GM12878 (cell line): ENCODE data around the gene UQCR10. TPM values are rescaled to one million over a fixed set of nuclear protein-coding genes. Genes with fewer than 3 reads are reported as not detected.

Source experiments
- ATAC-seq: fragments of 200-7000 bp; cut with Tn5 transposase; 3 replicates; pipeline ENCODE4 v1.9.1; 2020; ENCODE audit warnings: mild to moderate bottlenecking, moderate library complexity
- BruUV-seq: library from RNA; stranded (reverse); fragments of 400-500 nt; replicated peaks from 2 replicates; lab custom pipeline; 2021; lab: Mats Ljungman, UMichigan
- CTCF ChIA-PET: fragments of 300-600 bp; sonication (Branson Sonifier 250); formaldehyde crosslinking; extraction: SDS; loops from one replicate; lab custom pipeline; 2021; ENCODE audit warnings: inconsistent platforms; lab: Yijun Ruan, JAX
- POLR2A ChIA-PET: fragments of 350-600 bp; formaldehyde crosslinking; extraction: SDS; loops from one replicate; lab custom pipeline; 2021; ENCODE audit warnings: inconsistent platforms; lab: Charles Lee
- RAD21 ChIA-PET: fragments of 300-600 bp; sonication (Branson Sonifier 250); formaldehyde crosslinking; loops from one replicate; lab custom pipeline; 2023; ENCODE audit warnings: antibody characterized with exemption; ENCODE audit not compliant: unreplicated experiment; lab: Charles Lee
- SMC1A ChIA-PET: fragments of 300-600 bp; sonication (Branson Sonifier 250); formaldehyde crosslinking; loops from one replicate; lab custom pipeline; 2023; ENCODE audit not compliant: unreplicated experiment, uncharacterized antibody; lab: Charles Lee
- DNase-seq: peaks from one replicate; pipeline ENCODE4 v3.0.0-alpha.2; 2011; ENCODE audit warnings: low read depth, low spot score
- FAIRE-seq: peaks from 3 replicates; lab custom pipeline; 2011; peaks lifted over from hg19 to GRCh38; lab: Jason Lieb, UNC
- H2AFZ ChIP-seq: 2 replicates; pipeline ENCODE4 v1.6.0; 2011; ENCODE audit warnings: low read depth, low read length, control low read depth; ENCODE audit not compliant: control insufficient read depth
- H3K27ac ChIP-seq: 2 replicates; pipeline ENCODE4 v1.5.1; 2011; ENCODE audit warnings: control low read depth; ENCODE audit not compliant: control insufficient read depth, insufficient read depth
- H3K27me3 ChIP-seq, 2 experiments: replicated peaks in 1 of 2; 2 replicates each; pipeline versions ENCODE4 v1.6.0 to v1.6.1; 2011; ENCODE audit warnings: low read length in 1 of 2; ENCODE audit not compliant: control insufficient read depth in 2 of 2, insufficient read depth in 2 of 2
- H3K36me3 ChIP-seq, 2 experiments: 2 replicates each; pipeline ENCODE4 v1.5.1; 2011; ENCODE audit warnings: low read length in 1 of 2; ENCODE audit not compliant: control insufficient read depth in 2 of 2, insufficient read depth in 2 of 2
- H3K4me1 ChIP-seq: 2 replicates; pipeline ENCODE4 v1.6.1; 2011; ENCODE audit warnings: mild to moderate bottlenecking, low read length, moderate library complexity, mixed read lengths; ENCODE audit not compliant: control insufficient read depth, insufficient read depth
- H3K4me2 ChIP-seq: 2 replicates; pipeline ENCODE4 v1.6.0; 2011; ENCODE audit warnings: control low read depth; ENCODE audit not compliant: control insufficient read depth, insufficient read depth
- H3K4me3 ChIP-seq: fragments of 200-600 bp; sonication (generic); 2 replicates; pipeline ENCODE4 v1.5.1; 2016
- H3K79me2 ChIP-seq: 2 replicates; pipeline ENCODE4 v1.6.0; 2011; ENCODE audit warnings: low read length; ENCODE audit not compliant: control insufficient read depth, insufficient read depth
- H3K9ac ChIP-seq: 2 replicates; pipeline ENCODE4 v1.8.0; 2011; ENCODE audit warnings: low read length, control low read depth, mixed read lengths; ENCODE audit not compliant: control insufficient read depth, insufficient read depth
- H3K9me3 ChIP-seq: replicated peaks from 3 replicates; pipeline ENCODE4 v1.5.1; 2011; ENCODE audit warnings: mild to moderate bottlenecking, low read length; ENCODE audit not compliant: control insufficient read depth, insufficient read depth
- H4K20me1 ChIP-seq: 2 replicates; pipeline ENCODE4 v1.6.0; 2011; ENCODE audit not compliant: control insufficient read depth, insufficient read depth
- BHLHE40 ChIP-seq, 2 experiments: fragments of 450-650 bp in 1 of 2; IDR thresholded peaks; 2 replicates each; pipeline ENCODE4 v1.6.1; 2011 to 2017; ENCODE audit warnings: low read depth in 2 of 2, borderline replicate concordance in 1 of 2, improper control_type of control experiment in 1 of 2, low read length in 1 of 2, mild to moderate bottlenecking in 1 of 2
- E4F1 ChIP-seq: fragments of 450-650 bp; IDR thresholded peaks from 2 replicates; pipeline ENCODE4 v1.6.1; 2018; ENCODE audit warnings: borderline replicate concordance, mild to moderate bottlenecking; ENCODE audit not compliant: partially characterized antibody
- MYC ChIP-seq: IDR thresholded peaks from 2 replicates; pipeline ENCODE4 v1.6.1; 2011; ENCODE audit warnings: mild to moderate bottlenecking, low read length, moderate library complexity, inconsistent platforms; ENCODE audit not compliant: insufficient read depth, insufficient replicate concordance, insufficient read length, severe bottlenecking
- POLR2A ChIP-seq: IDR thresholded peaks from 2 replicates; pipeline ENCODE4 v1.6.1; 2011; ENCODE audit warnings: low read depth, mild to moderate bottlenecking, low read length
- SMC3 ChIP-seq: IDR thresholded peaks from 2 replicates; pipeline ENCODE4 v1.6.1; 2011; ENCODE audit warnings: low read length, improper control_type of control experiment, borderline replicate concordance
- TCF7 ChIP-seq: IDR thresholded peaks from 2 replicates; pipeline ENCODE4 v1.6.1; 2014; ENCODE audit warnings: antibody characterized with exemption, borderline replicate concordance
- ZBTB11 ChIP-seq: fragments of 450-650 bp; formaldehyde crosslinking; IDR thresholded peaks from 2 replicates; pipeline ENCODE4 v1.5.0; 2022; ENCODE audit warnings: mild to moderate bottlenecking, missing genetic modification characterization
- WGBS: methylation state at CpG from one replicate; pipeline ENCODE4 v1.1.6; 2016; ENCODE audit warnings: low lambda C conversion rate; ENCODE audit not compliant: insufficient replicate concordance, insufficient coverage; ENCODE audit errors: missing lambda C conversion rate; 5-methylcytosine and 5-hydroxymethylcytosine counted together
- in situ Hi-C: fragments of 300-500 bp; cut with MboI; formaldehyde crosslinking; loops from 9 replicates; pipeline ENCODE4 v1.14.3; 2018; ENCODE audit warnings: mixed read lengths
- intact Hi-C: fragments of 100-400 bp; cut with micrococcal nuclease; formaldehyde crosslinking; loops from one replicate; pipeline ENCODE4 v1.14.2; 2022; ENCODE audit not compliant: unreplicated experiment
- polyA plus RNA-seq, 11 experiments: library from polyadenylated mRNA; depleted of rRNA in 4 of 11; unstranded in 6 of 11; stranded (reverse) in 5 of 11; fragments of >200 nt; fragmentation: Nextera tagmentation in 4 of 11; fragmentation: Illumina TruSeq in 1 of 11; extraction: Ambion mirVana in 4 of 11; extraction: Trizol in 1 of 11; gene quantifications; 1 replicate in 1 of 11; 2 replicates in 10 of 11; pipeline versions ENCODE4 v1.2.1 to v1.2.3, GENCODE V29; 2011 to 2016; ENCODE audit warnings: inconsistent platforms in 2 of 11, missing spikeins in 2 of 11, low read depth in 1 of 11
- total RNA-seq, 4 experiments: library from RNA; depleted of rRNA in 3 of 4; stranded (reverse); fragments of >200 nt in 3 of 4; fragmentation: Illumina TruSeq in 1 of 4; extraction: Trizol in 1 of 4; gene quantifications; 2 replicates each; pipeline versions ENCODE4 v1.2.1 to v1.2.3, GENCODE V29; 2013 to 2021

The UQCR10 gene
- total and polyA plus RNA-seq, 10 of the 15 experiments (the other 5 are each of a cell fraction or from before 2014, with no cell fraction given) = 144 to 1,021 (median 214) TPM

- H3K9me3 ChIP-seq = no peaks in the 10 kb centered on the region
- intact Hi-C loops = no loop called here
- ChIA-PET RAD21 (interaction anchor here (1.4 kb wide), 1 partner anchor 272 kb away, joined by 3 read pairs; no protein-coding TSS in a partner anchor), CTCF (interaction anchor here (0.9 to 2.0 kb wide), 3 partner anchors 21 to 273 kb away, joined by 3 to 7 read pairs (median 3); no protein-coding TSS in a partner anchor), SMC1A (interaction anchor here (0.9 kb wide), 1 partner anchor 43 kb away, joined by 3 read pairs; no protein-coding TSS in a partner anchor), POLR2A (interaction anchor here (0.7 kb wide), 1 partner anchor 51 kb away, joined by 8 read pairs; no protein-coding TSS in a partner anchor)
- no peak overlapping the region for H3K4me3 ChIP-seq
- TF ChIP-seq SMC3 (no peak), BHLHE40 (IDR thresholded peaks at IDR 0.05; ENCODE audit: borderline replicate concordance in 1 of 2, low read depth in 2 of 2, low read length in 1 of 2) (peak in 1 of 2 experiments; percentile 30; a peak in 1 of 4 replicates), TCF7 (no peak)
- H2AFZ ChIP-seq = no peak overlapping the region
- ATAC-seq (no peak; the same call in 2 of the 3 replicates), DNase-seq (no peak), FAIRE-seq (no peak)
- H3K27ac ChIP-seq = no peak overlapping the region
- no peak overlapping the region for H3K9ac ChIP-seq
- WGBS = 75% methylated on average over 6 of the region's 6 CpGs
- H3K4me1 ChIP-seq = peaks cover 3% of the 10 kb centered on the region; the same call in 1 of the 2 replicates
- no peaks in the 10 kb centered on the region for H3K79me2 ChIP-seq
- no peaks in the 10 kb centered on the region; a peak in 1 of 4 replicates for H3K36me3 ChIP-seq
- H3K27me3 ChIP-seq = no peaks in the 10 kb centered on the region
- no peaks in the 10 kb centered on the region for H4K20me1 ChIP-seq
- H3K4me2 ChIP-seq = no peak overlapping the region
- in situ Hi-C loops = no loop called here
- BruUV-seq = no TSS peak
Measured at GRCh38 chr22:29732883-29733282, 34.3 kb upstream of the UQCR10 start.

- WGBS = 63% methylated on average over 19 of the region's 19 CpGs
- H3K4me1 ChIP-seq = peaks cover 3% of the 10 kb centered on the region; the same call in 1 of the 2 replicates
- H3K36me3 ChIP-seq = no peaks in the 10 kb centered on the region; a peak in 1 of 4 replicates
- ATAC-seq (peak; percentile 89), DNase-seq (peak; percentile 17), FAIRE-seq (no peak)
- RAD21 ChIA-PET = interaction anchor here (1.4 kb wide), 1 partner anchor 272 kb away, joined by 3 read pairs; no protein-coding TSS in a partner anchor
- intact Hi-C loops = no loop called here
- no peaks in the 10 kb centered on the region for H3K79me2 ChIP-seq
- no peak overlapping the region for H3K27ac ChIP-seq
- CTCF ChIA-PET = interaction anchor here (0.9 to 2.0 kb wide), 3 partner anchors 20 to 272 kb away, joined by 3 to 7 read pairs (median 3); no protein-coding TSS in a partner anchor
- BruUV-seq = no TSS peak
- in situ Hi-C loops = no loop called here
- no peak overlapping the region for H2AFZ ChIP-seq
- no peaks in the 10 kb centered on the region for H3K27me3 ChIP-seq
- no peaks in the 10 kb centered on the region for H4K20me1 ChIP-seq
- H3K9me3 ChIP-seq = no peaks in the 10 kb centered on the region
- H3K4me2 ChIP-seq = no peak overlapping the region
- SMC1A ChIA-PET = interaction anchor here (0.9 kb wide), 1 partner anchor 43 kb away, joined by 3 read pairs; no protein-coding TSS in a partner anchor
- H3K4me3 ChIP-seq = no peak overlapping the region
- POLR2A ChIA-PET = interaction anchor here (0.6 kb wide), 1 partner anchor 118 kb away, joined by 3 read pairs; no protein-coding TSS in a partner anchor
- no peak overlapping the region for H3K9ac ChIP-seq
- TF ChIP-seq E4F1 (no peak), ZBTB11 (CRISPR knock-in tag) (no peak), POLR2A (no peak), MYC (no peak)
Measured at GRCh38 chr22:29733362-29734201, 33.6 kb upstream of the UQCR10 start.
